ENCODE measurements around the gene SPAG16.

- TF ChIP-seq CTCF (IDR thresholded peaks at IDR 0.05) (no peak), EZH2 (IDR thresholded peaks at IDR 0.05; ENCODE audit: borderline replicate concordance, insufficient read depth, low read depth, low read length, poor library complexity, severe bottlenecking) (no peak)
These were observed 17.8 kb upstream of the SPAG16 start for GRCh38 chr2:213266421-213266820.

All from B cell (primary cell).